Measurements from ENCODE around the gene CHAF1A. TPM values are rescaled to one million over a fixed set of nuclear protein-coding genes. Genes with fewer than 3 reads are reported as not detected.

The CHAF1A gene
- polyA plus RNA-seq (3.1 and 9.4 TPM in 2 replicates), polyA minus RNA-seq (7.5 and 11.4 TPM in 2 replicates)

GRCh38 chr19:4402171-4403004, at the start of gene CHAF1A:
Gene CHAF1A, plus strand, starts transcription at chr19:4402640. Its CDS starts 123 bp downstream, at chr19:4402763.
- Histone ChIP-seq H3K36me3 (ENCODE audit: insufficient read depth, low read length) (no peaks in the 10 kb centered on the region), H3K4me2 (ENCODE audit: low read length) (peak within 1 kb of the TSS; percentile 80), H3K27ac (ENCODE audit: low read length) (peak within 1 kb of the TSS; percentile 77), H4K20me1 (ENCODE audit: insufficient read depth) (no peaks in the 10 kb centered on the region), H2AFZ (ENCODE audit: low read depth, low read length) (peak within 1 kb of the TSS; percentile 46), H3F3A (ENCODE audit: insufficient read depth, low read length, poor library complexity, severe bottlenecking) (no peaks in the 10 kb centered on the region), H3K4me3 (ENCODE audit: low read length) (peak within 1 kb of the TSS; percentile 86), H3K9ac (ENCODE audit: low read length) (peak within 1 kb of the TSS; percentile 68), H3K9me3 (ENCODE audit: low read length) (no peaks in the 10 kb centered on the region), H3K79me2 (replicated peaks; ENCODE audit: insufficient read depth, low read length) (peaks cover 59% of the 10 kb centered on the region), H3K27me3 (ENCODE audit: insufficient read depth, low read depth, low read length) (no peaks in the 10 kb centered on the region), H3K9me2 (ENCODE audit: insufficient read depth, low read length) (no peaks in the 10 kb centered on the region)
- TF ChIP-seq EZH2 (IDR thresholded peaks at IDR 0.05; ENCODE audit: borderline replicate concordance, insufficient read depth, low read length, poor library complexity, severe bottlenecking) (no peak), MXI1 (conservative IDR thresholded peaks at IDR 0.05; ENCODE audit: poor library complexity, severe bottlenecking) (peak; percentile 98), SMC3 (conservative IDR thresholded peaks at IDR 0.05; ENCODE audit: poor library complexity) (no peak), POLR2AphosphoS5 (IDR thresholded peaks at IDR 0.05) (peak; percentile 50), EP300 (conservative IDR thresholded peaks at IDR 0.05; ENCODE audit: poor library complexity, severe bottlenecking) (peak; percentile 57), RAD21 (conservative IDR thresholded peaks at IDR 0.05) (no peak), REST (IDR thresholded peaks at IDR 0.05; ENCODE audit: borderline replicate concordance) (peak; percentile 65), TAF1 (IDR thresholded peaks at IDR 0.05; ENCODE audit: low read depth) (peak; percentile 87), CTCF (IDR thresholded peaks at IDR 0.05; ENCODE audit: poor library complexity, severe bottlenecking) (peak; percentile 25)

- no peaks in the 10 kb centered on the region for H3K36me3 ChIP-seq (ENCODE audit: insufficient read depth, low read length)
- H2AFZ ChIP-seq (ENCODE audit: low read depth, low read length), result no peak overlapping the region
These were observed 49.7 kb upstream of the CHAF1A start for GRCh38 chr19:4352701-4353121.

More at GRCh38 chr19:4352701-4353121, 49.7 kb upstream of the CHAF1A start:
- Histone ChIP-seq H3K9ac (ENCODE audit: low read length) (no peak overlapping the region), H3K27ac (ENCODE audit: low read length) (no peak overlapping the region), H3F3A (ENCODE audit: insufficient read depth, low read length, poor library complexity, severe bottlenecking) (no peaks in the 10 kb centered on the region), H3K9me3 (ENCODE audit: low read length) (no peaks in the 10 kb centered on the region), H3K4me3 (ENCODE audit: low read length) (no peak overlapping the region), H3K79me2 (replicated peaks; ENCODE audit: insufficient read depth, low read length) (no peaks in the 10 kb centered on the region), H3K4me2 (ENCODE audit: low read length) (no peak overlapping the region), H3K27me3 (ENCODE audit: insufficient read depth, low read depth, low read length) (no peaks in the 10 kb centered on the region), H4K20me1 (ENCODE audit: insufficient read depth) (no peaks in the 10 kb centered on the region), H3K9me2 (ENCODE audit: insufficient read depth, low read length) (no peaks in the 10 kb centered on the region)
- TF ChIP-seq POLR2AphosphoS5 (IDR thresholded peaks at IDR 0.05) (no peak), RAD21 (conservative IDR thresholded peaks at IDR 0.05) (peak; percentile 60), EP300 (conservative IDR thresholded peaks at IDR 0.05; ENCODE audit: poor library complexity, severe bottlenecking) (no peak), MXI1 (conservative IDR thresholded peaks at IDR 0.05; ENCODE audit: poor library complexity, severe bottlenecking) (no peak), CTCF (IDR thresholded peaks at IDR 0.05; ENCODE audit: poor library complexity, severe bottlenecking) (peak; percentile 68), EZH2 (IDR thresholded peaks at IDR 0.05; ENCODE audit: borderline replicate concordance, insufficient read depth, low read length, poor library complexity, severe bottlenecking) (no peak), REST (IDR thresholded peaks at IDR 0.05; ENCODE audit: borderline replicate concordance) (no peak), SMC3 (conservative IDR thresholded peaks at IDR 0.05; ENCODE audit: poor library complexity) (peak; percentile 68), TAF1 (IDR thresholded peaks at IDR 0.05; ENCODE audit: low read depth) (no peak)
